Daoy (cell line): ENCODE measurements around the gene SH2D3C. TPM values are rescaled to one million over a fixed set of nuclear protein-coding genes. Genes with fewer than 3 reads are reported as not detected.

ENCODE experiments used
- DNase-seq: peaks from one replicate; pipeline ENCODE4 v3.0.0-alpha.2; 2015; ENCODE audit warnings: low read depth
- total RNA-seq: library from RNA; depleted of rRNA; stranded (reverse); fragments of >200 nt; shearing (Covaris generic); gene quantifications from 2 replicates; pipeline ENCODE4 v1.2.3, GENCODE V29; 2014; rRNA removed

SH2D3C gene
- not detected in 2 replicates for total RNA-seq

DNA sequence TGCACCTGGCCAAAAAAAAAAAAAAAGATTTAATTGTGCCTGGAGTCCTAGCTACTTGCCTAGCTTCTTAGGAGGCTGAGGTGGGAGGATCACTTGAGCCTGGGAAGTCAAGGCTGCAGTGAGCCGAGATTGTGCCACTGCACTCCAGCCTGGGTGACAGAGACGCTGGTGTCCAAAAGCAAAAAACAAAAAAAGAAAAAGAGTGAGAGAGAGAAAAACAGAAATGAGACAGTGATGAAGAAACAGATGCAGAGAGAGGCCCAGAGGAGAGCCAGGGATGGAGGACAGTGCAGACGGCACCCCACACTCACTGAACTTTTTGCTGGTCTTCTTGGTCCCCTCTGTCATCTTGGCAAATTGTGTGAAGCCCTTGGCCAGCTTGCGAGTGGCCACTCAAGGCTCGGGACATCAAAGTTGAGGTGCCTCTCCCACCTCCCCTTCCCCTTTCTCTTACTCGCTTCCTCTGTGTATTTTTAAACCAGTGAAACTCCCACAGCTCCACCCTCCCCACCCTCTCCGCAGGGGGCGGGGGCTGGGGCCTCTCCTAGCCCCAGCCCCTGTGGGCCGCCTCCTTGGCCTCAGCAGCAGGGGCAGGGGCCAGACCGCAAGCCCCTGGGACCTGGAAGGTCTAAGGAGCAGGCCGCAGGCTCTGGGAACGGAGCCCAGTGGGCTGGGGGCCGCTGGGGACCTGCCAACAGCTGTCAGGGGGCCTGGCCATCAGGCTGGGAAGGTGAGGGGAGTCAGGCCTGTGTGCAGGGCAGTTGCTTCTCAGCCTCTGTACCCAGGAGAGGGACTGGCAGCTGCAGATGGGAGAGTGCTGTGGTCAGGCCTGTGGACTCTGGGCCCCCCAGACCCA lies at the start of gene SH2D3C:
TSS of gene SH2D3C (minus strand) at position 387 of the 856 bp plus-strand sequence. CDS start at position 348, 39 bp downstream.
- DNase-seq, result no peak

- no peak for DNase-seq
These were observed 47.9 kb upstream of the SH2D3C start for GRCh38 chr9:127826253-127826913.

- DNase-seq, result no peak
These were observed 47.0 kb upstream of the SH2D3C start for GRCh38 chr9:127825319-127826051.

- no peak for DNase-seq
These were observed 43.6 kb upstream of the SH2D3C start for GRCh38 chr9:127822108-127822507.

GRCh38 chr9:127818574-127818973 lies 40.1 kb upstream of the SH2D3C start:
- no peak for DNase-seq

- DNase-seq, result no peak
These were observed 39.5 kb upstream of the SH2D3C start for GRCh38 chr9:127817881-127818434.

DNA sequence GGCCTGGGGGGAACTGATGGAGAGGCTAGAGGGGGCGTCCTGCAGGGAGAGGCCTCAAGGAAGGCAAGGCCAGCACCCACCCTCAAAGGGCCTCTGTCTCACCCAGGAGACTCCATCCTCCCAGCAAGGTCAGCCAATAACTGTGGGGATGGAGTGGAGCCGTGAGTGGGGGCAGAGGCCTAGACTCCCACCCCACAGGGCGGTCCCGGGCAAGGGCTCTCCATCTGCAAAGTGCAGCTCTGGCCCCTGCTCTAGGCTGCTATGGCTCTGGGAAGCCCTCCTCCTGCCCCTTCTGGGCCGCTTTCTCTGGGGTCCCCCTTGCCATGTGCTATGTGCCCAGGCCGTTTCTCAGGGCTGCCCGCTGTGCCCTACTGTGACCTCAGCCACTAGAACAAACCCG lies 38.3 kb upstream of the SH2D3C start:
- DNase-seq, result no peak

- DNase-seq, result no peak
These were observed 37.9 kb upstream of the SH2D3C start for GRCh38 chr9:127816362-127816725.

DNA sequence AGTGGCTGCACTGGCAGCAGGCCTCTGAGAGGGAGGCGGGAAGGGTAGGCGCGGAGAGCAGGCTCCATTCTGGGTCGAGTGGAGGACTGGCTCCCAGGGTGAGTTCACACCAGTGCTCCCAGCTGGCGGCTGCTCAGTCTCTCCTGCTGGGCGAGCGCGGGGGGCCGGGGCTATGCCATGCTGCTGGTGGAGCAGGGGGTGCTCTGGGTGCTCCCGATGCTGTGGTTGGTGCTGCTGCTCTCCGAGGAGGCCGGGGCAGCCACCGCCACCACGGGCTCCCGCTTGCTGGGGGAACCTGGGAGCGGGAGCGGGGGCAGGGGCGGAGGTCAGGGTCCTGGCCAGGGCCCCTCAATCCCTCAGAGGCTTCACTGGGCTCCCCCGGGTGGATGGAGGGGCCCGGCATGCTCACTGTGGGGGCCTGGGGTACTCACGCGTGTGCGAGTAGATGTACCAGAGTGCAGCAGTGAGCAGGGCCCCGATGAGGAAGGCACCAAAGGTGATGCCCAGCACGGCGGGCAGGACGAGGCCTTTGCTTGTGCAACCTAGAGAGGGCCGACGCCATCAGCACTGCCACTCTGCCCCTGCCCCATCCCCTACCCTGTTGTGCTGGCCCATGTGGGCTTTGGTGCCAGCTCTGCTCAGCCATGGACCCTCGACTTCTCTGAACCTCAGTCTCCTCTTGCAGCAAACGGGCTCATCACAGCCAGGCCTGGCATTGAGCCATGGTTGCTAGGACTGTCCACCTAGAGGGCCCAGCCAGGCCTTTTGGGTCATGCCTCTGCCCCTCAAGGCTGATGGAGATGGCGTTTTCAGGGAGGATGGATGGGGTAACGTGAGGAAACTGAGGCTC lies 37.3 kb upstream of the SH2D3C start:
- no peak for DNase-seq

DNA sequence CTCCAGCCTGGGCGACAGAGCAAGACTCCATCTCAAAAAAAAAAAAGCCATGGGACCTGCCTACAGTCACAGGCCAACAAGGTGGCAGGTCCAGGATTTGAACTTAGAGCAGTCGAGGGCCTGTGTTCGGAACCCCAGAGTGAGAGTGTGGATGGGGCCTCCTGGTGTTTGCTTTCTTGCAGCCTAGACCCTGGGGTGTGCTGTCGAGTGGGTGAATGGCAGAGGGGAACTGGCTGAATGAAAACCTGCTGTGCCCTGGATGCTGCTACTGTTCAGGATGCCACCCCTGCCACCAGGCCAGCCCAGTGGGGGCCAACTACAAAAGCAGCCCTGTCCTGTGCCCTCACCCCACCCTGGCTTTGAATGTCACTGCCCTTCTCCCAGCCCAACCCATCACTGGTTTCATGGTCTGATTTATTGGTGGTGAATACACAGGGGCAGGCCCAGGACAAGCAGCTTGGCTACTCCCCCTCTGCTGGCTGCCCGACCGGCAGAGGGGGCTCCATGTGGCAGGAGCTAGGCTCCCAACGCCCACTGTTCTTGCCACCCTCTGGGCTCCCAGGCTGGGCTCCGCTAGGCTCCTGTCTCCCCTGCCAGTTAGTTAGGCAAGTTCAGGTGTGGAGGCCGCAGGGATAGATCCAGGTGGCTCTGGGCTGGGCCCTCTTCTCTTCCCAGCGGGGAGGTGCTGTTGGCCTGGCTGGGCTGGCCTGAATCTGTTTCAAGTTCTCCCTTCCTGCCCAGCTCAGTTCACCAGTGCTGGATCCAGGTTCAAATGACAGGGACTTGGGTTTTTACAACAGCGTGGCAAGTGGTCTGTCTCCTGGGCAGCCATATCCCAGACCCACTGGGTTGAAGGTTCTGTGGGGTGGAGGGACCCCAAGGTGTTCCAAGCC lies 36.4 kb upstream of the SH2D3C start:
- DNase-seq, result no peak

- no peak for DNase-seq
These were observed 35.3 kb upstream of the SH2D3C start for GRCh38 chr9:127813686-127814226.

DNA sequence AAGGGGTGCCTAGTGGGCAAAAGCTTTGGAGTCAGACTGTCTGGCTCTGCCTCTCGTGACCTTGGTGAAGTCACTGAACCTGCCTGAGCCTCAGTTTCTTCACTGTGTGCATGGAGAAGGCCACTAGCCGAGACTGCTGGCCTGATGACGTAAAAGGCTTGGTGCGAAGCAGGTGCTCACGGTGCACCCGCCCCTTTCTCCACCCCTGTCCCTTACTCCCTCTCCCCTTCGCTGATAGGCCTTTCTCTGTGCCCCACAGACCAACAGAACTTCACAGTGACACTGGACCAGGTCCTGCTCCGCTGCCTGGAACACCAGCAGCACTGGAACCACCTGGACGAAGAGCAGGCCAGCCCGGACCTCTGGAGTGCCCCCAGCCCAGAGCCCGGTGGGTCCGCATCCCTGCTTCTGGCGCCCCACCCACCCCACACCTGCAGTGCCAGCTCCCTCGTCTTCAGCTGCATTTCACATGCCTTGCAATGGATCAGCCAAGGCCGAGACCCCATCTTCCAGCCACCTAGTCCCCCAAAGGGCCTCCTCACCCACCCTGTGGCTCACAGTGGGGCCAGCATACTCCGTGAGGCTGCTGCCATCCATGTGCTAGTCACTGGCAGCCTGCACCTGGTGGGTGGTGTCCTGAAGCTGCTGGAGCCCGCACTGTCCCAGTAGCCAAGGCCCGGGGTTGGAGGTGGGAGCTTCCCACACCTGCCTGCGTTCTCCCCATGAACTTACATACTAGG lies 34.6 kb upstream of the SH2D3C start:
- DNase-seq, result no peak

DNA sequence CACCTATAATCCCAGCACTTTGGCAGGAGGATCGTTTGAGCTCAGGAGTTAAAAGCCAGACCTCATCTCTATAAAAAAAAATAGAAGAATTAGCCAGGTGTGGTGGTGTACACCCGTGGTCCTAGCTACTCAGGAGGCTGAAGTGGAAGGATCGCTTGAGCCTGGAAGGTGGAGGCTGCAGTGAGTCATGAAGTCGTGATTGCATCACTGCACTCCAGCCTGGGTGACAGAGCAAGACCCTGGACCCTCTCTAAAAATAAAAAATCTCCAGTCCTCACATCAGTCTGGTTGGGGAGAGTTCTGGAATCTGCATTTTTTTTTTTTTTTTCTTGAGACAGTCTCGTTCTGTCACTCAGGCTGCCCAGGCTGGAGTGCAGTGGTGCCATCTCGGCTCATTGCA lies 33.5 kb upstream of the SH2D3C start:
- no peak for DNase-seq

DNA sequence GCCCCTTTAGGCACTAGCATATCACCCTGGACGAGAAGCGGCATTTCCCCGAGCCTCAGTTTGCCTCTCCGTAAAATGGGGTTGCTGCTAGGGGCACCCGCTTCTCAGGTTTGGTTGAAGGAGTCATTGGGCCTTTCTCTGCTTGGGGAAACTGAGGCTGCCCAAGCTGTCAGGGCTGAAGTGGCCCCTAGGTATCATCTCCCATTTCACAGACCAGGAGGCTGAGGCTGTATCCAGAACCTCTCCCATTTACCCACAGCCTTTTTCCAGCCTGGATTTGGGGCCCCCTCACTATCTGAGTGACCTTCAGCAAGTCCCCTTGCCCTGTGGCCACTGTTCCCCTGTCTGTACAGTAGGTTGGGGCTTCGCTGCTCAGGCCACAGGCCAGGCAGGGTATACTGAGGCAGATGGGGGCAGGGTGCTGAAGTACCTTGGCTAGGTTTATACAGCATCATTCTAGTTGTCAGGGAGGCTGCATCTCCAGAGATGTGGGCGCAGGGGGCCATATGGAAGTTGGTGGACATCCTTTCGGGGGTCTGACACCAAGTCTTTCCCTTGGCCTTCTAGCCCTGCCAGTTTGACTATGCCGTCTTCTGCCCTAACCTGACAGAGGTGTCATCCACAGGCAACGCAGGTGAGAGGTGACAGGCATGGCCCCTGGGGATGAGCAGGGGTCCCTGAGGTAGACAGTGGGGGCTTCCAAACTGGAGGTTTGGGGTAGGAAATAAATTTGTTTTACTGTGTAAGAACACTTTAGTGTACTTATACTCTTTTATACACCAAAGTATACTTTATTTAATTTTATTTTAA lies 32.1 kb upstream of the SH2D3C start:
- no peak for DNase-seq

DNA sequence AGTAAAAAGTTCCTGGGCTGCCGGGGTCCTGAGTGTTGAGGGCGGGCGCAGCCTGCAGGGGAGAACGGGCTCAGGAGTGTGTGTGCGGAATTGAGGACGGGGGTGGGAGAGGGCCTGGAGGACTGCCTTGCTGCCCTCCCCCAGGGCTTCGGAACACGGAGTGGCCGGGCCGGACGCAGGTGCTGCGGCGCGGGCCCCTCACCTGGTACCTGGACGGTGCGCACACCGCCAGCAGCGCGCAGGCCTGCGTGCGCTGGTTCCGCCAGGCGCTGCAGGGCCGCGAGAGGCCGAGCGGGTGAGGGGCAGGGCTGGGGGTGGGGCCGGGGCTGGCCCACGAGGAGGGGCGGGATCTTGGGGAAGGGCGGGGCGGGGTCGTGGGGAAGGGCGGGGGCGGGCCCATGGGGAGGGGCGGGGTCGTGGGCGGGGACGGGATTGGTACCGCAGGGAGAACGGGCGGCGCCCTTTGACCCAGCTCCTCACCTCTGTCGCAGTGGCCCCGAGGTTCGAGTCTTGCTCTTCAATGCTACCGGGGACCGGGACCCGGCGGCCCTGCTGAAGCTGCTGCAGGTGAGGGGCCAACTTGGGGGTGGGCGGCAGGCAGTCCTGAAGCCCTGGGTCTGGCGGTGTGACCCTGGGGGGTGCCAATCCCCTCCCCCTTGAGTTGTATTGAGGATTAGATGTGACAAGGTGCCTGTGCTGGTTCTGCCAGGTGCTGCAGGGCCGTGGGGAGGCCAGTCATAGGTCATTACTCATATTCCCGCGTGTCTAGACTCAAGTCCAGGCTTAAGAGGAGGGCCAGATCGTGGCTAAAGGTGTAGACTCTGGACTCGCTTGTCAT lies 31.3 kb upstream of the SH2D3C start:
- DNase-seq, result no peak

- no peak for DNase-seq
These were observed 30.6 kb upstream of the SH2D3C start for GRCh38 chr9:127809002-127809539.

GRCh38 chr9:127808347-127809001 lies 30.0 kb upstream of the SH2D3C start:
- DNase-seq, result no peak
